WTC11 (cell line): ENCODE measurements around the gene PLXNA1.

Experiments
- ETV6 ChIP-seq: sonication (generic); formaldehyde crosslinking; IDR thresholded peaks from 2 replicates; pipeline ENCODE4 v1.8.1; 2022; ENCODE audit warnings: mild to moderate bottlenecking, missing genetic modification reagents
- HMGA2 ChIP-seq: fragments of 250-450 bp; sonication (Bioruptor Pico); IDR thresholded peaks from 2 replicates; pipeline ENCODE4 v1.4.0; 2021; ENCODE audit warnings: mild to moderate bottlenecking, moderate library complexity
- JUN ChIP-seq: sonication (generic); formaldehyde crosslinking; IDR thresholded peaks from 2 replicates; pipeline ENCODE4 v1.8.0; 2023; ENCODE audit warnings: mild to moderate bottlenecking, missing genetic modification reagents
- RELA ChIP-seq: sonication (generic); formaldehyde crosslinking; IDR thresholded peaks from 2 replicates; pipeline ENCODE4 v1.8.1; 2022; ENCODE audit warnings: missing genetic modification reagents, mild to moderate bottlenecking, borderline replicate concordance
- SP1 ChIP-seq: sonication (generic); formaldehyde crosslinking; conservative IDR thresholded peaks from 2 replicates; pipeline ENCODE4 v1.8.1; 2022; ENCODE audit warnings: missing genetic modification reagents
- ZBTB21 ChIP-seq: sonication (generic); formaldehyde crosslinking; IDR thresholded peaks from 2 replicates; pipeline ENCODE4 v1.8.1; 2023; ENCODE audit warnings: mild to moderate bottlenecking, missing genetic modification reagents, borderline replicate concordance
- TF ChIP-seq, protein P1 (sequence below): fragments of 200-600 bp; IDR thresholded peaks from 2 replicates; pipeline ENCODE4 v1.8.0; 2022; ENCODE audit warnings: antibody characterized with exemption
- TF ChIP-seq, protein P2 (sequence below): sonication (generic); formaldehyde crosslinking; IDR thresholded peaks from 2 replicates; pipeline ENCODE4 v1.8.1; 2023; ENCODE audit warnings: mild to moderate bottlenecking, missing genetic modification reagents, borderline replicate concordance
- TF ChIP-seq, protein P3 (sequence below): sonication (generic); formaldehyde crosslinking; IDR thresholded peaks from 2 replicates; pipeline ENCODE4 v1.8.0; 2022; ENCODE audit warnings: mild to moderate bottlenecking, missing genetic modification reagents
- TF ChIP-seq, protein P4 (sequence below): sonication (generic); formaldehyde crosslinking; IDR thresholded peaks from 2 replicates; pipeline ENCODE4 v1.8.0; 2022; ENCODE audit warnings: mild to moderate bottlenecking, missing genetic modification reagents
- TF ChIP-seq, protein P5 (sequence below): sonication (generic); formaldehyde crosslinking; IDR thresholded peaks from 2 replicates; pipeline ENCODE4 v1.8.0; 2022; ENCODE audit warnings: mild to moderate bottlenecking, missing genetic modification reagents

DNA sequence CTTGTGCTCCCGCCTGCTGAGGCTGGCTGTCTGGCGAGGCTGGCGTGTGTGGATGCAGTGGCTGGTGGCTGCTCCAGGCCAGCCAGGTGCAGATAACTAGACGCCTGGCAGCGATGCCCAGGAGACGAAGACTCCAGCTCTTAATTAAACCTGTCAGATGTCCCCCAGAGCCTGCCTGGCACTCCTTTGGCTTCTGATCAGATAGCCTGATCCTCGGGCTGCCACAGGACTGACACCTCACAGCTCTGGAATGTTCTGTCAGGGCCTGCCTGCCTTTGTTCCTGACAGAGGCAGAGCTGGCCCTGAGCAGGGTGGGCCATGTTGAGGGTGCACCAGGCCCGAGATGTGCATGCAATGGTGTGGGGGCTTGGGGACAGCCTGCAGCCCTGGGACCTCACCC lies 36.5 kb downstream of the PLXNA1 start:
- TF ChIP-seq, protein P1, sequence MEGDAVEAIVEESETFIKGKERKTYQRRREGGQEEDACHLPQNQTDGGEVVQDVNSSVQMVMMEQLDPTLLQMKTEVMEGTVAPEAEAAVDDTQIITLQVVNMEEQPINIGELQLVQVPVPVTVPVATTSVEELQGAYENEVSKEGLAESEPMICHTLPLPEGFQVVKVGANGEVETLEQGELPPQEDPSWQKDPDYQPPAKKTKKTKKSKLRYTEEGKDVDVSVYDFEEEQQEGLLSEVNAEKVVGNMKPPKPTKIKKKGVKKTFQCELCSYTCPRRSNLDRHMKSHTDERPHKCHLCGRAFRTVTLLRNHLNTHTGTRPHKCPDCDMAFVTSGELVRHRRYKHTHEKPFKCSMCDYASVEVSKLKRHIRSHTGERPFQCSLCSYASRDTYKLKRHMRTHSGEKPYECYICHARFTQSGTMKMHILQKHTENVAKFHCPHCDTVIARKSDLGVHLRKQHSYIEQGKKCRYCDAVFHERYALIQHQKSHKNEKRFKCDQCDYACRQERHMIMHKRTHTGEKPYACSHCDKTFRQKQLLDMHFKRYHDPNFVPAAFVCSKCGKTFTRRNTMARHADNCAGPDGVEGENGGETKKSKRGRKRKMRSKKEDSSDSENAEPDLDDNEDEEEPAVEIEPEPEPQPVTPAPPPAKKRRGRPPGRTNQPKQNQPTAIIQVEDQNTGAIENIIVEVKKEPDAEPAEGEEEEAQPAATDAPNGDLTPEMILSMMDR: no peak
- TF ChIP-seq HMGA2 (CRISPR knock-in tag): no peak
- no peak for TF ChIP-seq JUN (CRISPR knock-in tag)
- TF ChIP-seq, protein P2, sequence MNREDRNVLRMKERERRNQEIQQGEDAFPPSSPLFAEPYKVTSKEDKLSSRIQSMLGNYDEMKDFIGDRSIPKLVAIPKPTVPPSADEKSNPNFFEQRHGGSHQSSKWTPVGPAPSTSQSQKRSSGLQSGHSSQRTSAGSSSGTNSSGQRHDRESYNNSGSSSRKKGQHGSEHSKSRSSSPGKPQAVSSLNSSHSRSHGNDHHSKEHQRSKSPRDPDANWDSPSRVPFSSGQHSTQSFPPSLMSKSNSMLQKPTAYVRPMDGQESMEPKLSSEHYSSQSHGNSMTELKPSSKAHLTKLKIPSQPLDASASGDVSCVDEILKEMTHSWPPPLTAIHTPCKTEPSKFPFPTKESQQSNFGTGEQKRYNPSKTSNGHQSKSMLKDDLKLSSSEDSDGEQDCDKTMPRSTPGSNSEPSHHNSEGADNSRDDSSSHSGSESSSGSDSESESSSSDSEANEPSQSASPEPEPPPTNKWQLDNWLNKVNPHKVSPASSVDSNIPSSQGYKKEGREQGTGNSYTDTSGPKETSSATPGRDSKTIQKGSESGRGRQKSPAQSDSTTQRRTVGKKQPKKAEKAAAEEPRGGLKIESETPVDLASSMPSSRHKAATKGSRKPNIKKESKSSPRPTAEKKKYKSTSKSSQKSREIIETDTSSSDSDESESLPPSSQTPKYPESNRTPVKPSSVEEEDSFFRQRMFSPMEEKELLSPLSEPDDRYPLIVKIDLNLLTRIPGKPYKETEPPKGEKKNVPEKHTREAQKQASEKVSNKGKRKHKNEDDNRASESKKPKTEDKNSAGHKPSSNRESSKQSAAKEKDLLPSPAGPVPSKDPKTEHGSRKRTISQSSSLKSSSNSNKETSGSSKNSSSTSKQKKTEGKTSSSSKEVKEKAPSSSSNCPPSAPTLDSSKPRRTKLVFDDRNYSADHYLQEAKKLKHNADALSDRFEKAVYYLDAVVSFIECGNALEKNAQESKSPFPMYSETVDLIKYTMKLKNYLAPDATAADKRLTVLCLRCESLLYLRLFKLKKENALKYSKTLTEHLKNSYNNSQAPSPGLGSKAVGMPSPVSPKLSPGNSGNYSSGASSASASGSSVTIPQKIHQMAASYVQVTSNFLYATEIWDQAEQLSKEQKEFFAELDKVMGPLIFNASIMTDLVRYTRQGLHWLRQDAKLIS (CRISPR knock-in tag): no peak
- no peak for TF ChIP-seq ZBTB21 (CRISPR knock-in tag)
- no peak for TF ChIP-seq RELA (CRISPR knock-in tag)
- TF ChIP-seq, protein P3, sequence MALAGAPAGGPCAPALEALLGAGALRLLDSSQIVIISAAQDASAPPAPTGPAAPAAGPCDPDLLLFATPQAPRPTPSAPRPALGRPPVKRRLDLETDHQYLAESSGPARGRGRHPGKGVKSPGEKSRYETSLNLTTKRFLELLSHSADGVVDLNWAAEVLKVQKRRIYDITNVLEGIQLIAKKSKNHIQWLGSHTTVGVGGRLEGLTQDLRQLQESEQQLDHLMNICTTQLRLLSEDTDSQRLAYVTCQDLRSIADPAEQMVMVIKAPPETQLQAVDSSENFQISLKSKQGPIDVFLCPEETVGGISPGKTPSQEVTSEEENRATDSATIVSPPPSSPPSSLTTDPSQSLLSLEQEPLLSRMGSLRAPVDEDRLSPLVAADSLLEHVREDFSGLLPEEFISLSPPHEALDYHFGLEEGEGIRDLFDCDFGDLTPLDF (CRISPR knock-in tag): no peak
- TF ChIP-seq, protein P4, sequence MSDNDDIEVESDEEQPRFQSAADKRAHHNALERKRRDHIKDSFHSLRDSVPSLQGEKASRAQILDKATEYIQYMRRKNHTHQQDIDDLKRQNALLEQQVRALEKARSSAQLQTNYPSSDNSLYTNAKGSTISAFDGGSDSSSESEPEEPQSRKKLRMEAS (CRISPR knock-in tag): no peak
- no peak for TF ChIP-seq SP1 (CRISPR knock-in tag)
- no peak for TF ChIP-seq ETV6 (CRISPR knock-in tag)
- TF ChIP-seq, protein P5, sequence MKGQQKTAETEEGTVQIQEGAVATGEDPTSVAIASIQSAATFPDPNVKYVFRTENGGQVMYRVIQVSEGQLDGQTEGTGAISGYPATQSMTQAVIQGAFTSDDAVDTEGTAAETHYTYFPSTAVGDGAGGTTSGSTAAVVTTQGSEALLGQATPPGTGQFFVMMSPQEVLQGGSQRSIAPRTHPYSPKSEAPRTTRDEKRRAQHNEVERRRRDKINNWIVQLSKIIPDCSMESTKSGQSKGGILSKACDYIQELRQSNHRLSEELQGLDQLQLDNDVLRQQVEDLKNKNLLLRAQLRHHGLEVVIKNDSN (CRISPR knock-in tag): no peak
